HepG2 (cell line): ENCODE data around the gene RNASE13. TPM values are rescaled to one million over a fixed set of nuclear protein-coding genes. Genes with fewer than 3 reads are reported as not detected.

Experiments
- BHLHE40 ChIP-seq: IDR thresholded peaks from 2 replicates; pipeline ENCODE4 v1.6.1; 2011; ENCODE audit warnings: low read length, improper control_type of control experiment
- ESRRA ChIP-seq: sonication (generic); formaldehyde crosslinking; IDR thresholded peaks from 2 replicates; pipeline ENCODE4 v1.5.1; 2020; ENCODE audit warnings: mild to moderate bottlenecking, low read depth, missing genetic modification reagents
- ETV5 ChIP-seq: IDR thresholded peaks from 2 replicates; pipeline ENCODE4 v1.6.1; 2018; ENCODE audit warnings: missing biosample characterization, missing genetic modification reagents, inconsistent platforms, borderline replicate concordance
- GABPA ChIP-seq, 2 experiments: IDR thresholded peaks; 2 replicates each; pipeline ENCODE4 v1.6.1; 2011 to 2016; ENCODE audit warnings: low read depth in 2 of 2, low read length in 1 of 2, missing biosample characterization in 1 of 2, missing genetic modification characterization in 1 of 2
- KDM5A ChIP-seq: fragments of 200-600 bp; sonication (generic); IDR thresholded peaks from 2 replicates; pipeline ENCODE4 v1.7.0; 2018; ENCODE audit warnings: antibody characterized with exemption, mild to moderate bottlenecking, low read length, borderline replicate concordance
- NR2F1 ChIP-seq, 2 experiments: fragments of 450-650 bp in 1 of 2; formaldehyde crosslinking in 1 of 2; IDR thresholded peaks; 2 replicates each; pipeline versions ENCODE4 v1.5.0 to v1.6.1; 2016 to 2020; ENCODE audit warnings: mild to moderate bottlenecking in 1 of 2, missing compliant biosample characterization in 1 of 2, missing genetic modification reagents in 1 of 2, moderate library complexity in 1 of 2
- NR2F6 ChIP-seq, 2 experiments: IDR thresholded peaks; 2 replicates each; pipeline ENCODE4 v1.6.1; 2016; ENCODE audit warnings: antibody characterized with exemption in 1 of 2, mild to moderate bottlenecking in 1 of 2
- NR3C1 ChIP-seq: sonication (generic); formaldehyde crosslinking; IDR thresholded peaks from 2 replicates; pipeline ENCODE4 v1.4.0; 2020; ENCODE audit warnings: missing genetic modification reagents
- polyA plus RNA-seq, 8 experiments: library from polyadenylated mRNA; depleted of rRNA in 3 of 8; stranded (reverse) in 7 of 8; unstranded in 1 of 8; fragments of >200 nt; fragmentation: Illumina TruSeq in 4 of 8; extraction: Trizol in 4 of 8; gene quantifications; 2 replicates each; pipeline versions ENCODE4 v1.2.1 to v1.2.3, GENCODE V29; 2011 to 2016; ENCODE audit warnings: low read depth in 4 of 8, missing spikeins in 1 of 8, mixed read lengths in 1 of 8; ENCODE audit not compliant: insufficient read depth in 1 of 8
- total RNA-seq, 5 experiments: library from RNA; depleted of rRNA; stranded (reverse); fragments of >200 nt; fragmentation: Illumina TruSeq; extraction: Trizol; gene quantifications; 2 replicates each; pipeline ENCODE4 v1.2.3, GENCODE V29; 2016; ENCODE audit warnings: low read depth in 1 of 5
- TF ChIP-seq, protein P1 (sequence below): sonication (generic); formaldehyde crosslinking; IDR thresholded peaks from 2 replicates; pipeline ENCODE4 v1.4.0; 2020; ENCODE audit warnings: missing genetic modification reagents
- TF ChIP-seq, protein P2 (sequence below): sonication (generic); formaldehyde crosslinking; IDR thresholded peaks from 2 replicates; pipeline ENCODE4 v1.4.0; 2020; ENCODE audit warnings: low read depth, mild to moderate bottlenecking, missing genetic modification reagents
- TF ChIP-seq, protein P3 (sequence below): sonication (generic); formaldehyde crosslinking; IDR thresholded peaks from 2 replicates; pipeline ENCODE4 v1.4.0; 2020; ENCODE audit warnings: missing genetic modification reagents
- TF ChIP-seq, protein P4 (sequence below): IDR thresholded peaks from 2 replicates; pipeline ENCODE4 v1.6.1; 2016; ENCODE audit warnings: low read depth, borderline replicate concordance

Gene RNASE13
- total and polyA plus RNA-seq, 2 of the 13 experiments (the other 11 are each of a cell fraction or from before 2014, with no cell fraction given): 1.0 TPM; not detected in 1

DNA sequence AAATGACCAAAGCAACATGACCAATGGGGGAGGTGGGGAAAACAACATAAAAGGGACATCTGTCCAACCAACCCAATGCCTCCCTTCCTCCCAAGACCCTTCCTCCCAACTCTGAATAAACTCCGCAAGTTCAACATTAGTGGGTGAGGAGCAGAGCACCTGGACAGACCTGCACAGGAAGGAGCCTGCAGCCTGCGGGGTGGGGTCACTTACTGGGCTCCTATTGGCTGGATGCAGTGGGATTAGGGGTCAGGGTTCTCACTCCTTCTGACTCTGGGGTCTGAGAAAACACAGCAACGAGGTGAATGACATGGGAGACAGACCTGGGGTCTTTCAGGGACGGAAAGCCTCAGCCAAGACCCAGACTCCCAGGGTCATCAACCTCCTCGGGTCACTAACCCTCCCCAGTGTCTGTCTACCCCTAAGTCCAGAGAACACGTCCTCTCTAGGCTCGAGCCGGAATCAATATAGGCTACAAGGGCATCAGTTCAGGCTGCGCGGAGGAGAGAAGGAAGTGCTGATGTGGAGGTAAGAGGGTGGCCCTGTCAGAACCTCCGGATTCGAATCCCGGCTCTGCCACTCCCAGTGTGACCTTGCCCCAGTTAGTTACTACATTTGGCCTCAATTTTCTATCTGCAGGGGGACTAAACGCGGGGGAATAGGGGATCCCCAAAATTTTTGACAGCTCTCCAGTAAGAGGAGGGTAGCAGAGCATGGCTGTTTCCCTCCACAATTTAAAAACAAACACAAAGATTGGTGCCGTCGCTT lies 10.6 kb downstream of the RNASE13 start (continued):
- TF ChIP-seq GABPA (IDR thresholded peaks at IDR 0.05; ENCODE audit: low read depth, low read length) (no peak), GABPA (CRISPR knock-in tag; IDR thresholded peaks at IDR 0.05; ENCODE audit: low read depth) (peak; percentile 44), NR2F6 (IDR thresholded peaks at IDR 0.05) (peak; percentile 75), NR2F6 (CRISPR knock-in tag; IDR thresholded peaks at IDR 0.05) (peak; percentile 53), NR2F1 (CRISPR knock-in tag; IDR thresholded peaks at IDR 0.05) (peak; percentile 36 to 67; a peak in 2 of 4 replicates), KDM5A (no peak; the same call in 1 of the 2 replicates), ETV5 (CRISPR knock-in tag) (peak; percentile 59; the same call in 1 of the 2 replicates), ESRRA (peak; percentile 90; the same call in 1 of the 2 replicates), BHLHE40 (no peak), NR3C1 (no peak)
- TF ChIP-seq, protein P1, sequence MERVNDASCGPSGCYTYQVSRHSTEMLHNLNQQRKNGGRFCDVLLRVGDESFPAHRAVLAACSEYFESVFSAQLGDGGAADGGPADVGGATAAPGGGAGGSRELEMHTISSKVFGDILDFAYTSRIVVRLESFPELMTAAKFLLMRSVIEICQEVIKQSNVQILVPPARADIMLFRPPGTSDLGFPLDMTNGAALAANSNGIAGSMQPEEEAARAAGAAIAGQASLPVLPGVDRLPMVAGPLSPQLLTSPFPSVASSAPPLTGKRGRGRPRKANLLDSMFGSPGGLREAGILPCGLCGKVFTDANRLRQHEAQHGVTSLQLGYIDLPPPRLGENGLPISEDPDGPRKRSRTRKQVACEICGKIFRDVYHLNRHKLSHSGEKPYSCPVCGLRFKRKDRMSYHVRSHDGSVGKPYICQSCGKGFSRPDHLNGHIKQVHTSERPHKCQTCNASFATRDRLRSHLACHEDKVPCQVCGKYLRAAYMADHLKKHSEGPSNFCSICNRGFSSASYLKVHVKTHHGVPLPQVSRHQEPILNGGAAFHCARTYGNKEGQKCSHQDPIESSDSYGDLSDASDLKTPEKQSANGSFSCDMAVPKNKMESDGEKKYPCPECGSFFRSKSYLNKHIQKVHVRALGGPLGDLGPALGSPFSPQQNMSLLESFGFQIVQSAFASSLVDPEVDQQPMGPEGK (CRISPR knock-in tag): peak; percentile 33; the same call in 1 of the 2 replicates
- TF ChIP-seq, protein P2, sequence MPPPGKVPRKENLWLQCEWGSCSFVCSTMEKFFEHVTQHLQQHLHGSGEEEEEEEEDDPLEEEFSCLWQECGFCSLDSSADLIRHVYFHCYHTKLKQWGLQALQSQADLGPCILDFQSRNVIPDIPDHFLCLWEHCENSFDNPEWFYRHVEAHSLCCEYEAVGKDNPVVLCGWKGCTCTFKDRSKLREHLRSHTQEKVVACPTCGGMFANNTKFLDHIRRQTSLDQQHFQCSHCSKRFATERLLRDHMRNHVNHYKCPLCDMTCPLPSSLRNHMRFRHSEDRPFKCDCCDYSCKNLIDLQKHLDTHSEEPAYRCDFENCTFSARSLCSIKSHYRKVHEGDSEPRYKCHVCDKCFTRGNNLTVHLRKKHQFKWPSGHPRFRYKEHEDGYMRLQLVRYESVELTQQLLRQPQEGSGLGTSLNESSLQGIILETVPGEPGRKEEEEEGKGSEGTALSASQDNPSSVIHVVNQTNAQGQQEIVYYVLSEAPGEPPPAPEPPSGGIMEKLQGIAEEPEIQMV (CRISPR knock-in tag): no peak
- TF ChIP-seq, protein P3, sequence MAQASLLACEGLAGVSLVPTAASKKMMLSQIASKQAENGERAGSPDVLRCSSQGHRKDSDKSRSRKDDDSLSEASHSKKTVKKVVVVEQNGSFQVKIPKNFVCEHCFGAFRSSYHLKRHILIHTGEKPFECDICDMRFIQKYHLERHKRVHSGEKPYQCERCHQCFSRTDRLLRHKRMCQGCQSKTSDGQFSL (CRISPR knock-in tag): peak; percentile 3; the same call in 1 of the 2 replicates
- TF ChIP-seq, protein P4, sequence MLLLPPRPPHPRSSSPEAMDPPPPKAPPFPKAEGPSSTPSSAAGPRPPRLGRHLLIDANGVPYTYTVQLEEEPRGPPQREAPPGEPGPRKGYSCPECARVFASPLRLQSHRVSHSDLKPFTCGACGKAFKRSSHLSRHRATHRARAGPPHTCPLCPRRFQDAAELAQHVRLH (CRISPR knock-in tag): no peak
